Sigmoid colon (tissue), 7 donors: ENCODE data around the gene SLC2A11. TPM values are rescaled to one million over a fixed set of nuclear protein-coding genes. Genes with fewer than 3 reads are reported as not detected.

ENCODE experiments used
- DNase-seq: peaks from one replicate; pipeline ENCODE4 v3.0.0-alpha.2; 2019
- H3K27ac ChIP-seq, 4 donors: fragments of 200-600 bp; sonication (generic); one replicate each; pipeline ENCODE4 v1.5.1; 2016 to 2019; ENCODE audit warnings: mild to moderate bottlenecking in 1 of 4
- H3K27me3 ChIP-seq, 3 donors: fragments of 200-600 bp; sonication (generic); one replicate each; pipeline ENCODE4 v1.5.1; 2019; ENCODE audit warnings: mild to moderate bottlenecking in 1 of 3
- H3K36me3 ChIP-seq, 4 donors: fragments of 200-600 bp; sonication (generic); one replicate each; pipeline ENCODE4 v1.5.1; 2016 to 2019
- H3K4me1 ChIP-seq, 4 donors: fragments of 200-600 bp; sonication (generic); one replicate each; pipeline ENCODE4 v1.5.1; 2017 to 2019
- H3K4me3 ChIP-seq, 4 donors: fragments of 200-600 bp; sonication (generic); one replicate each; pipeline ENCODE4 v1.5.1; 2017 to 2019; ENCODE audit warnings: mild to moderate bottlenecking in 2 of 4, moderate library complexity in 1 of 4
- H3K9me3 ChIP-seq, 4 donors: fragments of 200-600 bp in 3 of 4; sonication (generic) in 3 of 4; one replicate each; pipeline versions ENCODE4 v1.5.1 to v1.6.1; 2013 to 2019
- EP300 ChIP-seq, 4 donors: sonication (generic); formaldehyde crosslinking; IDR thresholded peaks; one replicate each; pipeline ENCODE4 v1.6.1; 2017; ENCODE audit warnings: antibody characterized with exemption in 4 of 4
- POLR2A ChIP-seq, 2 donors: fragments of 450-650 bp; IDR thresholded peaks; one replicate each; pipeline ENCODE4 v1.6.1; 2016; ENCODE audit warnings: antibody characterized with exemption in 2 of 2, mild to moderate bottlenecking in 2 of 2, moderate library complexity in 2 of 2
- POLR2AphosphoS5 ChIP-seq, 4 donors: sonication (generic); formaldehyde crosslinking; IDR thresholded peaks; one replicate each; pipeline ENCODE4 v1.6.1; 2017; ENCODE audit warnings: antibody characterized with exemption in 4 of 4
- WGBS, 2 donors: extraction: QIAGEN DNeasy Blood & Tissue Kit; methylation state at CpG; one replicate each; pipeline ENCODE4 v1.1.7; 2013; 5-methylcytosine and 5-hydroxymethylcytosine counted together
- intact Hi-C: fragments of 100-400 bp; cut with DNase I; formaldehyde crosslinking; loops from one replicate; pipeline ENCODE4 v1.15.1; 2023
- polyA plus RNA-seq, 3 donors: library from polyadenylated mRNA; stranded (reverse); fragments of 200-250 nt; gene quantifications; one replicate each; pipeline ENCODE4 v1.2.3, GENCODE V29; 2013
- total RNA-seq, 4 donors: library from RNA; depleted of rRNA; stranded (reverse); fragments of >200 nt; gene quantifications; one replicate each; pipeline ENCODE4 v1.1.0, GENCODE V29; 2016
- TF ChIP-seq, protein P1 (sequence below), 4 experiments: fragments of 450-650 bp in 3 of 4; fragments of 200-600 bp in 1 of 4; IDR thresholded peaks; one replicate each; pipeline ENCODE4 v1.5.1; 2016 to 2019; ENCODE audit warnings: antibody characterized with exemption in 4 of 4, mild to moderate bottlenecking in 3 of 4, moderate library complexity in 2 of 4
- donor health status: healthy with polysubstance abuse.
- donor health status: Bipolar disorder and iron deficiency.
- donor health status: healthy.

Gene SLC2A11
- total and polyA plus RNA-seq, 7 donors = 4.8 to 23.5 (median 13.8) TPM

DNA sequence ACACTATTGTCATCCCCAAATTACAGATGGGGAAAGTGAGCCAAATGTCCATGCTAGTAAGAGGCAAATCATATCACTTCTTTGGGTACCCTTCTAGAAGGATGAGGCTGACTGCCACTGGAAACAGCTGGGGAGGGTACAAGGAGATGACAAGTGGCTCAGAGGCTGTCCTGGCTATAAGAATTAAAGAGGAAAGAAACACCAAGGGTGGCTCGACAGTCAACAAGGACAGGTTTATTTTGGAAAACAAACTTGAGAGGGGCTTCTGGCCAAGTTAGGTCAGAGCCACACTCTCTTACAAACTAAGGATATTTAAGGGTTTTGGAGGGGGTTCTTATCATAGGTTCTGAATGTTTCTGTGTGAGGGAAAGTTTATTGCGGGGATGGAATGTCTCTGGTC, 34.5 kb downstream of the SLC2A11 start:
- no peaks in the 10 kb centered on the region for H3K9me3 ChIP-seq
- H3K4me3 ChIP-seq = no peak overlapping the region
- no peaks in the 10 kb centered on the region for H3K27me3 ChIP-seq
- H3K4me1 ChIP-seq = peaks cover 0 to 29% (median 18%) of the 10 kb centered on the region in 4 donors
- H3K36me3 ChIP-seq = peaks cover 0 to 15% (median 3%) of the 10 kb centered on the region in 4 donors
- 97 to 99% methylated on average over 2 of the region's 2 CpGs for WGBS, 2 donors
- no peak overlapping the region for H3K27ac ChIP-seq
- no peak for TF ChIP-seq POLR2AphosphoS5 (IDR thresholded peaks at IDR 0.05)
- no peak for TF ChIP-seq EP300 (IDR thresholded peaks at IDR 0.05)
- TF ChIP-seq, protein P1, sequence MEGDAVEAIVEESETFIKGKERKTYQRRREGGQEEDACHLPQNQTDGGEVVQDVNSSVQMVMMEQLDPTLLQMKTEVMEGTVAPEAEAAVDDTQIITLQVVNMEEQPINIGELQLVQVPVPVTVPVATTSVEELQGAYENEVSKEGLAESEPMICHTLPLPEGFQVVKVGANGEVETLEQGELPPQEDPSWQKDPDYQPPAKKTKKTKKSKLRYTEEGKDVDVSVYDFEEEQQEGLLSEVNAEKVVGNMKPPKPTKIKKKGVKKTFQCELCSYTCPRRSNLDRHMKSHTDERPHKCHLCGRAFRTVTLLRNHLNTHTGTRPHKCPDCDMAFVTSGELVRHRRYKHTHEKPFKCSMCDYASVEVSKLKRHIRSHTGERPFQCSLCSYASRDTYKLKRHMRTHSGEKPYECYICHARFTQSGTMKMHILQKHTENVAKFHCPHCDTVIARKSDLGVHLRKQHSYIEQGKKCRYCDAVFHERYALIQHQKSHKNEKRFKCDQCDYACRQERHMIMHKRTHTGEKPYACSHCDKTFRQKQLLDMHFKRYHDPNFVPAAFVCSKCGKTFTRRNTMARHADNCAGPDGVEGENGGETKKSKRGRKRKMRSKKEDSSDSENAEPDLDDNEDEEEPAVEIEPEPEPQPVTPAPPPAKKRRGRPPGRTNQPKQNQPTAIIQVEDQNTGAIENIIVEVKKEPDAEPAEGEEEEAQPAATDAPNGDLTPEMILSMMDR (IDR thresholded peaks at IDR 0.05) = no peak
- TF ChIP-seq POLR2A (IDR thresholded peaks at IDR 0.05) = no peak
- DNase-seq = no peak
- intact Hi-C loops = loop anchor here (5.0 kb wide), 1 partner anchor 35 kb away; the partner anchor contains the start of gene SLC2A11

DNA sequence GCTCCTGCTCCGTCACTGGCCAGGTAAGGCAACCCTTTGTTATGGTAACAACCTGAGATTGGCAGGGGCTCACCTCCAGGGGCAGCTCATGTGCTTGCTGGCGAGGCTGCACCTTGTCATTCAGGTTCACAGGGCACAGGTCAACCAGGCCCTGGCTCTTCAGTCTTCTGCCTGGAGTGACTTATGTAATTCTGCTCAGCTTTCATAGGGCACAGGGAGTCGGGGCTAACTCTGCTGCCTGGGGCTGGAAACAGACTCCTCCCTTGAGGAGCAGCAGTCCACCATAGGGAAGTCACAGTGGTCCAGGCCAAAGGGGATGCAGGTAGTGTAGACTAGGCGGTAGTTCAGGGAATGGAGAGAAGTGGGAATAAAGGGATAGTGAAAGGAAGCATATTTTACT, 35.0 kb downstream of the SLC2A11 start:
- H3K27ac ChIP-seq = no peak overlapping the region
- TF ChIP-seq EP300 (IDR thresholded peaks at IDR 0.05) = no peak
- TF ChIP-seq, protein P1 (IDR thresholded peaks at IDR 0.05) = no peak
- TF ChIP-seq POLR2AphosphoS5 (IDR thresholded peaks at IDR 0.05) = no peak
- TF ChIP-seq POLR2A (IDR thresholded peaks at IDR 0.05) = no peak
- H3K4me3 ChIP-seq = no peak overlapping the region
- H3K36me3 ChIP-seq = peaks cover 0 to 19% (median 4%) of the 10 kb centered on the region in 4 donors
- intact Hi-C loops = loop anchor here (5.0 kb wide), 1 partner anchor 35 kb away; the partner anchor contains the start of gene SLC2A11
- H3K9me3 ChIP-seq = no peaks in the 10 kb centered on the region
- 82 to 91% methylated on average over 4 of the region's 4 CpGs for WGBS, 2 donors
- DNase-seq = peak; percentile 65
- H3K4me1 ChIP-seq = peaks cover 0 to 29% (median 18%) of the 10 kb centered on the region in 4 donors
- no peaks in the 10 kb centered on the region for H3K27me3 ChIP-seq

DNA sequence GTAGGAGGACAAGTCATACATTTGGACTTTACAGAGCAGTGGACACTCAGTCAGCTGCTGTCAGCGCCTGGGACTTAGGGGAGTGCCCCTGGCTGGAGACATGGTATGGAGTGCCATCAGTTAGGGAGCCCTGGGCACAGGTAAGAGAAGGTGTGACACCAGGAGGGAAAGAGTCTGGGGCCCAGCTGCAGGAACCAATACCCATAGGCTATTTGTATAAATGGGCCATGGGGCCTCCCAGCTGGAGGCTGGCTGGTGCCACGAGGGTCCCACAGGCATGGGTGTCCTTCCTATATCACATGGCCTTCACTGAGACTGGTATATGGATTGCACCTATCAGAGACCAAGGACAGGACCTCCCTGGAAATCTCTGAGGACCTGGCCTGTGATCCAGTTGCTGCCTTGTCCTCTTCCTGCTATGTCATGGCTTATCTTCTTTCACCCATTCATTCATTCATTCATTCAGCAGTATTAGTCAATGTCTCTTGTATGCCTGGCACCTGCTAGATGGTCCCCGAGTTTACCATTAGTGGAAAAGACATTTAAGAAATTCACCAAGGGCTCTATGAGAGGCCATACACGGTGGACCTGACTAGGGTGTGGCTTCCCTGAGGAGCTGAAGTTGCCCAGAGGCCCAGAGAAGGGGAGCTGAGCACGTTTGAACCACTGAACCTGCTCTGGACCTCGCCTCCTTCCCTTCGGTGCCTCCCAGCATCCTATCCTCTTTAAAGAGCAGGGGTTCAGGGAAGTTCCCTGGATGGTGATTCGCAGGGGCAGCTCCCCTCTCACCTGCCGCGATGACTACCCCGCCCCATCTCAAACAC, 35.7 kb downstream of the SLC2A11 start:
- DNase-seq = peak; percentile 64
- H3K9me3 ChIP-seq = no peaks in the 10 kb centered on the region
- no peaks in the 10 kb centered on the region for H3K27me3 ChIP-seq
- H3K4me1 ChIP-seq = peaks cover 0 to 29% (median 17%) of the 10 kb centered on the region in 4 donors
- intact Hi-C loops = loop anchor here (5.0 kb wide), 1 partner anchor 36 kb away; the partner anchor contains the start of gene SLC2A11
- peak overlapping the region; percentile 91 to 98 (median 94) for H3K27ac ChIP-seq
- 23 to 31% methylated on average over 11 of the region's 11 CpGs for WGBS, 2 donors
- TF ChIP-seq EP300 (IDR thresholded peaks at IDR 0.05) = no peak
- TF ChIP-seq, protein P1 (IDR thresholded peaks at IDR 0.05) = no peak
- TF ChIP-seq POLR2A (IDR thresholded peaks at IDR 0.05) = no peak
- TF ChIP-seq POLR2AphosphoS5 (IDR thresholded peaks at IDR 0.05) = no peak
- H3K36me3 ChIP-seq = peaks cover 0 to 19% (median 4%) of the 10 kb centered on the region in 4 donors
- peak overlapping the region; percentile 62 to 76 (median 72) for H3K4me3 ChIP-seq

DNA sequence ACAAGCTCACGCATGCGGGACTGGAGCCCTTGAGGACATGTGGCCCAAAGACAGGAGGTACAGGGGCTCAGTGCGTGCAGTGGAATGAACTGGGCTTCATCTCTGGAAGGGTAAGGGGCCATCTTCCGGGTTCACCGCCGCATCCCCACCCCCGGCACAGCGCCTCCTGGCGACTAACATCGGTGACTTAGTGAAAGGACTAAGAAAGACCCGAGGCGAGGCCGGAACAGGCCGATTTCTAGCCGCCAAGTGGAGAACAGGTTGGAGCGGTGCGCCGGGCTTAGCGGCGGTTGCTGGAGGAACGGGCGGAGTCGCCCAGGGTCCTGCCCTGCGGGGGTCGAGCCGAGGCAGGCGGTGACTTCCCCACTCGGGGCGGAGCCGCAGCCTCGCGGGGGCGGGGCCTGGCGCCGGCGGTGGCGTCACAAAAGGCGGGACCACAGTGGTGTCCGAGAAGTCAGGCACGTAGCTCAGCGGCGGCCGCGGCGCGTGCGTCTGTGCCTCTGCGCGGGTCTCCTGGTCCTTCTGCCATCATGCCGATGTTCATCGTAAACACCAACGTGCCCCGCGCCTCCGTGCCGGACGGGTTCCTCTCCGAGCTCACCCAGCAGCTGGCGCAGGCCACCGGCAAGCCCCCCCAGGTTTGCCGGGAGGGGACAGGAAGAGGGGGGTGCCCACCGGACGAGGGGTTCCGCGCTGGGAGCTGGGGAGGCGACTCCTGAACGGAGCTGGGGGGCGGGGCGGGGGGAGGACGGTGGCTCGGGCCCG, 36.5 kb downstream of the SLC2A11 start, which contains the start of gene MIF:
Gene MIF (plus strand): TSS at position 439 of the 765 bp plus-strand sequence. CDS start 92 bp downstream, at position 531.
- H3K27me3 ChIP-seq = no peaks in the 10 kb centered on the region
- H3K4me3 ChIP-seq = peak within 1 kb of the TSS; percentile 62 to 76 (median 72)
- H3K4me1 ChIP-seq = peaks cover 0 to 29% (median 15%) of the 10 kb centered on the region in 4 donors
- DNase-seq = peak; percentile 96
- peaks cover 0 to 19% (median 4%) of the 10 kb centered on the region in 4 donors for H3K36me3 ChIP-seq
- intact Hi-C loops = loop anchor here (2.0 to 5.0 kb wide), 2 partner anchors 19 to 37 kb away; partner anchors contain the start of gene SLC2A11
- H3K27ac ChIP-seq = peak within 1 kb of the TSS; percentile 91 to 98 (median 94)
- WGBS, 2 donors = 0% methylated on average over 72 of the region's 72 CpGs
- H3K9me3 ChIP-seq = no peaks in the 10 kb centered on the region
- TF ChIP-seq POLR2A (IDR thresholded peaks at IDR 0.05) (peak; percentile 73 to 79), POLR2AphosphoS5 (IDR thresholded peaks at IDR 0.05) (peak; percentile 92 to 96 (median 96)), EP300 (IDR thresholded peaks at IDR 0.05) (no peak)
- TF ChIP-seq, protein P1 (IDR thresholded peaks at IDR 0.05) = peak; percentile 73 to 88 (median 82)
